Measurements from ENCODE around the gene PVALEF. TPM values are rescaled to one million over a fixed set of nuclear protein-coding genes. Genes with fewer than 3 reads are reported as not detected.

The PVALEF gene
- total and polyA plus RNA-seq, 2 experiments from 2014 or later = 0.37 to 0.86 TPM

- DNase-seq (ENCODE audit: low read depth in 1 of 2, low spot score in 1 of 2) = no peak
- Histone ChIP-seq H3K4me1 (ENCODE audit: low read depth) (no peaks in the 10 kb centered on the region), H3K9me3 (ENCODE audit: low read depth) (no peaks in the 10 kb centered on the region), H3K27me3 (no peaks in the 10 kb centered on the region), H3K4me3 (no peak overlapping the region), H3K36me3 (no peaks in the 10 kb centered on the region), H3K27ac (no peak overlapping the region)
- no peak for TF ChIP-seq CTCF (IDR thresholded peaks at IDR 0.05; ENCODE audit: low read depth, low read length)
Observed at GRCh38 chr17:81217491-81217890, 52.2 kb downstream of the PVALEF start.

GRCh38 chr17:81218459-81218858 lies 53.2 kb downstream of the PVALEF start:
- TF ChIP-seq CTCF (IDR thresholded peaks at IDR 0.05; ENCODE audit: low read depth, low read length) = no peak
- Histone ChIP-seq H3K4me1 (ENCODE audit: low read depth) (no peaks in the 10 kb centered on the region), H3K27ac (no peak overlapping the region), H3K4me3 (no peak overlapping the region), H3K9me3 (ENCODE audit: low read depth) (no peaks in the 10 kb centered on the region), H3K36me3 (no peaks in the 10 kb centered on the region), H3K27me3 (no peaks in the 10 kb centered on the region)
- DNase-seq (ENCODE audit: low read depth in 1 of 2, low spot score in 1 of 2) = no peak

- no peaks in the 10 kb centered on the region for H3K9me3 ChIP-seq (ENCODE audit: low read depth)
- no peaks in the 10 kb centered on the region for H3K4me1 ChIP-seq (ENCODE audit: low read depth)
- no peak for TF ChIP-seq CTCF (IDR thresholded peaks at IDR 0.05; ENCODE audit: low read depth, low read length)
- no peak for DNase-seq (ENCODE audit: low read depth in 1 of 2, low spot score in 1 of 2)
- no peak overlapping the region for H3K4me3 ChIP-seq
- H3K27ac ChIP-seq = no peak overlapping the region
- H3K36me3 ChIP-seq = no peaks in the 10 kb centered on the region
- no peaks in the 10 kb centered on the region for H3K27me3 ChIP-seq
Observed at GRCh38 chr17:81218991-81219390, 53.7 kb downstream of the PVALEF start.

- Histone ChIP-seq H3K4me3 (no peak overlapping the region), H3K4me1 (ENCODE audit: low read depth) (no peaks in the 10 kb centered on the region), H3K9me3 (ENCODE audit: low read depth) (no peaks in the 10 kb centered on the region), H3K36me3 (no peaks in the 10 kb centered on the region), H3K27me3 (no peaks in the 10 kb centered on the region), H3K27ac (no peak overlapping the region)
- no peak for DNase-seq (ENCODE audit: low read depth in 1 of 2, low spot score in 1 of 2)
- TF ChIP-seq CTCF (IDR thresholded peaks at IDR 0.05; ENCODE audit: low read depth, low read length) = no peak
Observed at GRCh38 chr17:81219476-81220180, 54.3 kb downstream of the PVALEF start.

- H3K4me3 ChIP-seq = no peak overlapping the region
- H3K27ac ChIP-seq = no peak overlapping the region
- DNase-seq (ENCODE audit: low read depth in 1 of 2, low spot score in 1 of 2) = no peak
- H3K9me3 ChIP-seq (ENCODE audit: low read depth) = no peaks in the 10 kb centered on the region
- no peak for TF ChIP-seq CTCF (IDR thresholded peaks at IDR 0.05; ENCODE audit: low read depth, low read length)
- H3K27me3 ChIP-seq = no peaks in the 10 kb centered on the region
- H3K36me3 ChIP-seq = no peaks in the 10 kb centered on the region
- no peaks in the 10 kb centered on the region for H3K4me1 ChIP-seq (ENCODE audit: low read depth)
Observed at GRCh38 chr17:81221371-81221841, 56.1 kb downstream of the PVALEF start.
